Neural cell (in vitro differentiated cells): ENCODE measurements around the gene DNAAF5.

Source experiments
- EP300 ChIP-seq: fragments of 450-650 bp; conservative IDR thresholded peaks from 2 replicates; pipeline ENCODE4 v1.6.1; 2014; ENCODE audit warnings: antibody characterized with exemption, mild to moderate bottlenecking, moderate library complexity; ENCODE audit not compliant: poor library complexity, severe bottlenecking
- EZH2 ChIP-seq: fragments of 200-600, 300-800 bp; shearing (Covaris generic), sonication (generic); IDR thresholded peaks from 2 replicates; pipeline ENCODE4 v1.6.1; 2014; ENCODE audit warnings: antibody characterized with exemption, low read length, borderline replicate concordance, mild to moderate bottlenecking; ENCODE audit not compliant: insufficient read depth, poor library complexity, severe bottlenecking
- POLR2AphosphoS5 ChIP-seq: IDR thresholded peaks from 2 replicates; pipeline ENCODE4 v1.6.1; 2012
- RAD21 ChIP-seq: fragments of 450-650 bp; conservative IDR thresholded peaks from 2 replicates; pipeline ENCODE4 v1.6.1; 2014; ENCODE audit warnings: antibody characterized with exemption, mild to moderate bottlenecking, moderate library complexity
- TAF1 ChIP-seq: IDR thresholded peaks from 2 replicates; pipeline ENCODE4 v1.6.1; 2012; ENCODE audit warnings: low read depth
- TF ChIP-seq, protein P1 (sequence below): fragments of 450-650 bp; IDR thresholded peaks from 2 replicates; pipeline ENCODE4 v1.5.1; 2014; ENCODE audit warnings: antibody characterized with exemption, mild to moderate bottlenecking, moderate library complexity; ENCODE audit not compliant: poor library complexity, severe bottlenecking
- TF ChIP-seq, protein P2 (sequence below): IDR thresholded peaks from 2 replicates; pipeline ENCODE4 v1.6.1; 2012; ENCODE audit warnings: borderline replicate concordance

DNA sequence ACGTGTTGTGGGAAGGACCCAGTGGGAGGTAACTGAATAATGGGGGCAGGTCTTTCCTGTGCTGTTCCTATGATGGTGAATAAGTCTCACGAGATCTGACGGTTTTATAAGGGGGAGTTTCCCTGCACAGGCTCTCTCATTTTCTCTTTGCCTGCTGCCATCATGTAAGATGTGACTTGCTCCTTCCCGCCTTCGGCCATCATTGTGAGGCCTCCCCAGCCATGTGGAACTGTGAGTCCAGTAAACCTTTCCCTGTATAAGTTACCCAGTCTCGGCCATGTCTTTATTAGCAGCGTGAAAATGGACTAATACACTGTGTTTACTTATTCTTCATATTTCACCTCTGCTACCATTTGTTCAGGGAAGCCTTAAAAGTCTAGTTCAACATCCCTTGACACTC lies 2.2 kb upstream of the DNAAF5 start:
- TF ChIP-seq, protein P1, sequence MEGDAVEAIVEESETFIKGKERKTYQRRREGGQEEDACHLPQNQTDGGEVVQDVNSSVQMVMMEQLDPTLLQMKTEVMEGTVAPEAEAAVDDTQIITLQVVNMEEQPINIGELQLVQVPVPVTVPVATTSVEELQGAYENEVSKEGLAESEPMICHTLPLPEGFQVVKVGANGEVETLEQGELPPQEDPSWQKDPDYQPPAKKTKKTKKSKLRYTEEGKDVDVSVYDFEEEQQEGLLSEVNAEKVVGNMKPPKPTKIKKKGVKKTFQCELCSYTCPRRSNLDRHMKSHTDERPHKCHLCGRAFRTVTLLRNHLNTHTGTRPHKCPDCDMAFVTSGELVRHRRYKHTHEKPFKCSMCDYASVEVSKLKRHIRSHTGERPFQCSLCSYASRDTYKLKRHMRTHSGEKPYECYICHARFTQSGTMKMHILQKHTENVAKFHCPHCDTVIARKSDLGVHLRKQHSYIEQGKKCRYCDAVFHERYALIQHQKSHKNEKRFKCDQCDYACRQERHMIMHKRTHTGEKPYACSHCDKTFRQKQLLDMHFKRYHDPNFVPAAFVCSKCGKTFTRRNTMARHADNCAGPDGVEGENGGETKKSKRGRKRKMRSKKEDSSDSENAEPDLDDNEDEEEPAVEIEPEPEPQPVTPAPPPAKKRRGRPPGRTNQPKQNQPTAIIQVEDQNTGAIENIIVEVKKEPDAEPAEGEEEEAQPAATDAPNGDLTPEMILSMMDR, result no peak
- TF ChIP-seq EZH2, result no peak
- TF ChIP-seq POLR2AphosphoS5, result no peak
- no peak for TF ChIP-seq EP300
- TF ChIP-seq TAF1, result no peak
- TF ChIP-seq, protein P2, sequence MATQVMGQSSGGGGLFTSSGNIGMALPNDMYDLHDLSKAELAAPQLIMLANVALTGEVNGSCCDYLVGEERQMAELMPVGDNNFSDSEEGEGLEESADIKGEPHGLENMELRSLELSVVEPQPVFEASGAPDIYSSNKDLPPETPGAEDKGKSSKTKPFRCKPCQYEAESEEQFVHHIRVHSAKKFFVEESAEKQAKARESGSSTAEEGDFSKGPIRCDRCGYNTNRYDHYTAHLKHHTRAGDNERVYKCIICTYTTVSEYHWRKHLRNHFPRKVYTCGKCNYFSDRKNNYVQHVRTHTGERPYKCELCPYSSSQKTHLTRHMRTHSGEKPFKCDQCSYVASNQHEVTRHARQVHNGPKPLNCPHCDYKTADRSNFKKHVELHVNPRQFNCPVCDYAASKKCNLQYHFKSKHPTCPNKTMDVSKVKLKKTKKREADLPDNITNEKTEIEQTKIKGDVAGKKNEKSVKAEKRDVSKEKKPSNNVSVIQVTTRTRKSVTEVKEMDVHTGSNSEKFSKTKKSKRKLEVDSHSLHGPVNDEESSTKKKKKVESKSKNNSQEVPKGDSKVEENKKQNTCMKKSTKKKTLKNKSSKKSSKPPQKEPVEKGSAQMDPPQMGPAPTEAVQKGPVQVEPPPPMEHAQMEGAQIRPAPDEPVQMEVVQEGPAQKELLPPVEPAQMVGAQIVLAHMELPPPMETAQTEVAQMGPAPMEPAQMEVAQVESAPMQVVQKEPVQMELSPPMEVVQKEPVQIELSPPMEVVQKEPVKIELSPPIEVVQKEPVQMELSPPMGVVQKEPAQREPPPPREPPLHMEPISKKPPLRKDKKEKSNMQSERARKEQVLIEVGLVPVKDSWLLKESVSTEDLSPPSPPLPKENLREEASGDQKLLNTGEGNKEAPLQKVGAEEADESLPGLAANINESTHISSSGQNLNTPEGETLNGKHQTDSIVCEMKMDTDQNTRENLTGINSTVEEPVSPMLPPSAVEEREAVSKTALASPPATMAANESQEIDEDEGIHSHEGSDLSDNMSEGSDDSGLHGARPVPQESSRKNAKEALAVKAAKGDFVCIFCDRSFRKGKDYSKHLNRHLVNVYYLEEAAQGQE, result no peak
- no peak for TF ChIP-seq RAD21
